ENCODE results near the gene DOCK3. TPM values are rescaled to one million over a fixed set of nuclear protein-coding genes. Genes with fewer than 3 reads are reported as not detected.

DOCK3 gene
- total RNA-seq, 1 donor from 2014 or later: 21.0 TPM

GRCh38 chr3:51392355-51393133 is 717.8 kb downstream of the DOCK3 start:
- H3K4me3 Mint-ChIP-seq: peak overlapping the region; percentile 78
- peak overlapping the region; percentile 77 for H3K27ac Mint-ChIP-seq
- no peaks in the 10 kb centered on the region for H3K9me3 Mint-ChIP-seq
- TF ChIP-seq CTCF (IDR thresholded peaks at IDR 0.05; ENCODE audit: unreplicated experiment): no peak
- DNase-seq (ENCODE audit: low spot score in 2 of 2, unreplicated experiment in 2 of 2): no peak
- H3K4me1 Mint-ChIP-seq: peaks cover 54% of the 10 kb centered on the region
- peaks cover 33% of the 10 kb centered on the region for H3K36me3 Mint-ChIP-seq
- no peaks in the 10 kb centered on the region for H3K27me3 Mint-ChIP-seq (ENCODE audit: low read depth)

GRCh38 chr3:51393134-51393495 is 718.4 kb downstream of the DOCK3 start:
- peak overlapping the region; percentile 43 for H3K27ac Mint-ChIP-seq
- no peak for DNase-seq (ENCODE audit: low spot score in 2 of 2, unreplicated experiment in 2 of 2)
- peaks cover 48% of the 10 kb centered on the region for H3K4me1 Mint-ChIP-seq

GRCh38 chr3:51393564-51393963 is 718.8 kb downstream of the DOCK3 start:
- no peak for DNase-seq (ENCODE audit: low spot score in 2 of 2, unreplicated experiment in 2 of 2)
- H3K4me3 Mint-ChIP-seq: no peak overlapping the region
- H3K36me3 Mint-ChIP-seq: peaks cover 33% of the 10 kb centered on the region
- peaks cover 44% of the 10 kb centered on the region for H3K4me1 Mint-ChIP-seq
- H3K9me3 Mint-ChIP-seq: no peaks in the 10 kb centered on the region
- no peak overlapping the region for H3K27ac Mint-ChIP-seq
- no peak for TF ChIP-seq CTCF (IDR thresholded peaks at IDR 0.05; ENCODE audit: unreplicated experiment)
- H3K27me3 Mint-ChIP-seq (ENCODE audit: low read depth): no peaks in the 10 kb centered on the region

More at GRCh38 chr3:51393134-51393495, 718.4 kb downstream of the DOCK3 start:
- H3K4me3 Mint-ChIP-seq: peak overlapping the region; percentile 78
- H3K9me3 Mint-ChIP-seq: no peaks in the 10 kb centered on the region
- H3K36me3 Mint-ChIP-seq: peaks cover 33% of the 10 kb centered on the region
- no peaks in the 10 kb centered on the region for H3K27me3 Mint-ChIP-seq (ENCODE audit: low read depth)
- TF ChIP-seq CTCF (IDR thresholded peaks at IDR 0.05; ENCODE audit: unreplicated experiment): no peak

GRCh38 chr3:51394541-51394940 is 719.8 kb downstream of the DOCK3 start:
- peak overlapping the region; percentile 58 for H3K4me3 Mint-ChIP-seq
- peaks cover 36% of the 10 kb centered on the region for H3K4me1 Mint-ChIP-seq
- H3K27ac Mint-ChIP-seq: peak overlapping the region; percentile 83

GRCh38 chr3:51395493-51396213 is 720.9 kb downstream of the DOCK3 start:
- no peak for TF ChIP-seq CTCF (IDR thresholded peaks at IDR 0.05; ENCODE audit: unreplicated experiment)
- H3K4me3 Mint-ChIP-seq: no peak overlapping the region
- H3K27me3 Mint-ChIP-seq (ENCODE audit: low read depth): no peaks in the 10 kb centered on the region
- peaks cover 31% of the 10 kb centered on the region for H3K36me3 Mint-ChIP-seq
- H3K9me3 Mint-ChIP-seq: no peaks in the 10 kb centered on the region
- H3K4me1 Mint-ChIP-seq: peaks cover 31% of the 10 kb centered on the region
- DNase-seq (ENCODE audit: low spot score in 2 of 2, unreplicated experiment in 2 of 2): no peak
- peak overlapping the region; percentile 78 for H3K27ac Mint-ChIP-seq

More at GRCh38 chr3:51394541-51394940, 719.8 kb downstream of the DOCK3 start:
- no peak for DNase-seq (ENCODE audit: low spot score in 2 of 2, unreplicated experiment in 2 of 2)
- TF ChIP-seq CTCF (IDR thresholded peaks at IDR 0.05; ENCODE audit: unreplicated experiment): no peak
- H3K9me3 Mint-ChIP-seq: no peaks in the 10 kb centered on the region
- peaks cover 31% of the 10 kb centered on the region for H3K36me3 Mint-ChIP-seq
- no peaks in the 10 kb centered on the region for H3K27me3 Mint-ChIP-seq (ENCODE audit: low read depth)

Data from mesothelial cell of epicardium (in vitro differentiated cells).